A673 (cell line): ENCODE results near the gene TLE1.
"Not testable (repeated sequence)": the region's sequence is repeated elsewhere in the genome, so short reads cannot be mapped to it uniquely, and the experiment has no call there.

Source experiments
- EZH2 ChIP-seq: fragments of 200-600 bp; sonication (generic); IDR thresholded peaks from 2 replicates; pipeline ENCODE4 v1.6.1; 2017; ENCODE audit warnings: borderline replicate concordance, low read depth, mild to moderate bottlenecking, mixed read lengths, antibody characterized with exemption, low read length; ENCODE audit not compliant: poor library complexity, severe bottlenecking
- TF ChIP-seq, protein P1 (sequence below): fragments of 300-800, 200-600 bp; sonication (generic); conservative IDR thresholded peaks from 2 replicates; pipeline ENCODE4 v1.5.1; 2017; ENCODE audit warnings: low read depth, mild to moderate bottlenecking, antibody characterized with exemption, low read length, moderate library complexity, mixed read lengths

DNA sequence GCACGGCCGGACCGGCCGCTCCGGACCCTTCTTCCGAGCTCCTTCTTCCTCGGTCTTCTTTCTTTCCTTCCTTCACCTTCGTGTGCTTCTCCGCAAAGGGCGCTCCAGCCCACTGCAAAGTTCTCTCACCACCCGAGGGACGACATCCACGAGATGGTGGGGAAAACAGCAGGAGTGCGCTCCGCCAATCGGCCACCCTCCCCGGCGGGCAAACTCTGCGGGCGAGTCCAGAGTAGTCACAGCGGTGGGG is 329 bp downstream of the TLE1 start:
- not testable (repeated sequence) for TF ChIP-seq EZH2
- TF ChIP-seq, protein P1, sequence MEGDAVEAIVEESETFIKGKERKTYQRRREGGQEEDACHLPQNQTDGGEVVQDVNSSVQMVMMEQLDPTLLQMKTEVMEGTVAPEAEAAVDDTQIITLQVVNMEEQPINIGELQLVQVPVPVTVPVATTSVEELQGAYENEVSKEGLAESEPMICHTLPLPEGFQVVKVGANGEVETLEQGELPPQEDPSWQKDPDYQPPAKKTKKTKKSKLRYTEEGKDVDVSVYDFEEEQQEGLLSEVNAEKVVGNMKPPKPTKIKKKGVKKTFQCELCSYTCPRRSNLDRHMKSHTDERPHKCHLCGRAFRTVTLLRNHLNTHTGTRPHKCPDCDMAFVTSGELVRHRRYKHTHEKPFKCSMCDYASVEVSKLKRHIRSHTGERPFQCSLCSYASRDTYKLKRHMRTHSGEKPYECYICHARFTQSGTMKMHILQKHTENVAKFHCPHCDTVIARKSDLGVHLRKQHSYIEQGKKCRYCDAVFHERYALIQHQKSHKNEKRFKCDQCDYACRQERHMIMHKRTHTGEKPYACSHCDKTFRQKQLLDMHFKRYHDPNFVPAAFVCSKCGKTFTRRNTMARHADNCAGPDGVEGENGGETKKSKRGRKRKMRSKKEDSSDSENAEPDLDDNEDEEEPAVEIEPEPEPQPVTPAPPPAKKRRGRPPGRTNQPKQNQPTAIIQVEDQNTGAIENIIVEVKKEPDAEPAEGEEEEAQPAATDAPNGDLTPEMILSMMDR, result not testable (repeated sequence)
